HepG2 (cell line): ENCODE data around the gene PRR30. TPM values are rescaled to one million over a fixed set of nuclear protein-coding genes. Genes with fewer than 3 reads are reported as not detected.
A peak's percentile ranks its signal among the peaks of the same experiment; 100 is the strongest.

ENCODE experiments used
- ARHGAP35 ChIP-seq: sonication (generic); formaldehyde crosslinking; IDR thresholded peaks from 2 replicates; pipeline ENCODE4 v1.9.0; 2022; ENCODE audit warnings: mild to moderate bottlenecking, inconsistent platforms, moderate library complexity, missing genetic modification reagents, borderline replicate concordance
- ARNT ChIP-seq: fragments of 450-650 bp; IDR thresholded peaks from 2 replicates; pipeline ENCODE4 v1.6.1; 2017
- ASH2L ChIP-seq: fragments of 300-600, 200-600 bp; sonication (generic); IDR thresholded peaks from 2 replicates; pipeline ENCODE4 v1.7.0; 2017; ENCODE audit warnings: low read depth, mild to moderate bottlenecking, moderate library complexity, mixed read lengths, low read length; ENCODE audit not compliant: insufficient read length
- ATF1 ChIP-seq: IDR thresholded peaks from 2 replicates; pipeline ENCODE4 v1.6.1; 2016; ENCODE audit warnings: mild to moderate bottlenecking, control low read depth
- CREB1 ChIP-seq, 2 experiments: fragments of 450-650 bp in 1 of 2; IDR thresholded peaks; 2 replicates each; pipeline ENCODE4 v1.6.1; 2016 to 2017; ENCODE audit warnings: control low read depth in 1 of 2, mild to moderate bottlenecking in 1 of 2, missing compliant biosample characterization in 1 of 2, missing genetic modification characterization in 1 of 2
- ETV6 ChIP-seq: sonication (generic); formaldehyde crosslinking; conservative IDR thresholded peaks from 2 replicates; pipeline ENCODE4 v1.4.0; 2020; ENCODE audit warnings: missing genetic modification reagents
- HNF1B ChIP-seq: sonication (generic); formaldehyde crosslinking; IDR thresholded peaks from 2 replicates; pipeline ENCODE4 v1.5.1; 2020; ENCODE audit warnings: mild to moderate bottlenecking, moderate library complexity, missing genetic modification reagents
- KMT2A ChIP-seq: sonication (generic); formaldehyde crosslinking; IDR thresholded peaks from 2 replicates; pipeline ENCODE4 v1.4.0; 2020; ENCODE audit warnings: missing genetic modification reagents
- NCOA1 ChIP-seq: sonication (generic); formaldehyde crosslinking; IDR thresholded peaks from 2 replicates; pipeline ENCODE4 v1.9.0; 2021; ENCODE audit warnings: missing genetic modification reagents
- POLR2AphosphoS5 ChIP-seq: IDR thresholded peaks from 2 replicates; pipeline ENCODE4 v1.6.1; 2012; ENCODE audit warnings: low read depth, low read length
- POLR2G ChIP-seq: fragments of 200-400 bp; formaldehyde crosslinking; IDR thresholded peaks from 2 replicates; pipeline ENCODE4 v1.6.1; 2018; ENCODE audit warnings: mild to moderate bottlenecking, low read depth, low read length, moderate library complexity
- REXO4 ChIP-seq: sonication (generic); formaldehyde crosslinking; IDR thresholded peaks from 2 replicates; pipeline ENCODE4 v1.8.0; 2022; ENCODE audit warnings: missing genetic modification reagents, mild to moderate bottlenecking, borderline replicate concordance
- RNF2 ChIP-seq: fragments of 450-650 bp; conservative IDR thresholded peaks from 2 replicates; pipeline ENCODE4 v1.6.1; 2016; ENCODE audit warnings: low read depth
- SIN3B ChIP-seq: fragments of 150-350 bp; IDR thresholded peaks from 2 replicates; pipeline ENCODE4 v1.6.1; 2014; ENCODE audit warnings: low read length
- TBP ChIP-seq: sonication (generic); formaldehyde crosslinking; IDR thresholded peaks from 2 replicates; pipeline ENCODE4 v1.5.0; 2020; ENCODE audit warnings: missing genetic modification reagents
- TERF1 ChIP-seq: sonication (generic); formaldehyde crosslinking; IDR thresholded peaks from 2 replicates; pipeline ENCODE4 v1.8.0; 2022; ENCODE audit warnings: mild to moderate bottlenecking, missing genetic modification reagents, moderate library complexity
- ZBTB1 ChIP-seq: sonication (generic); formaldehyde crosslinking; IDR thresholded peaks from 2 replicates; pipeline ENCODE4 v1.4.0; 2020; ENCODE audit warnings: missing genetic modification reagents, borderline replicate concordance
- ZNF234 ChIP-seq: sonication (generic); formaldehyde crosslinking; conservative IDR thresholded peaks from 2 replicates; pipeline ENCODE4 v1.5.1; 2020; ENCODE audit warnings: mild to moderate bottlenecking, missing genetic modification reagents
- ZNF274 ChIP-seq: sonication (generic); formaldehyde crosslinking; IDR thresholded peaks from 2 replicates; pipeline ENCODE4 v1.5.1; 2020; ENCODE audit warnings: mild to moderate bottlenecking, missing genetic modification reagents
- ZNF33A ChIP-seq: sonication (generic); formaldehyde crosslinking; IDR thresholded peaks from 2 replicates; pipeline ENCODE4 v1.5.1; 2020; ENCODE audit warnings: missing genetic modification reagents, mild to moderate bottlenecking, moderate library complexity, borderline replicate concordance
- ZNF512B ChIP-seq: sonication (generic); formaldehyde crosslinking; IDR thresholded peaks from 2 replicates; pipeline ENCODE4 v1.5.1; 2020; ENCODE audit warnings: missing genetic modification reagents, mild to moderate bottlenecking, borderline replicate concordance
- ZNF562 ChIP-seq: sonication (generic); formaldehyde crosslinking; IDR thresholded peaks from 2 replicates; pipeline ENCODE4 v1.8.0; 2022; ENCODE audit warnings: missing genetic modification reagents, borderline replicate concordance
- ZNF577 ChIP-seq: sonication (generic); formaldehyde crosslinking; IDR thresholded peaks from 2 replicates; pipeline ENCODE4 v1.4.0; 2020; ENCODE audit warnings: mild to moderate bottlenecking, low read depth, missing genetic modification reagents, borderline replicate concordance
- ZNF7 ChIP-seq: IDR thresholded peaks from 2 replicates; pipeline ENCODE4 v1.6.1; 2016; ENCODE audit warnings: missing biosample characterization, missing genetic modification reagents
- ZSCAN25 ChIP-seq: sonication (generic); formaldehyde crosslinking; IDR thresholded peaks from 2 replicates; pipeline ENCODE4 v1.8.0; 2022; ENCODE audit warnings: mild to moderate bottlenecking, missing genetic modification reagents
- polyA plus RNA-seq, 8 experiments: library from polyadenylated mRNA; depleted of rRNA in 3 of 8; stranded (reverse) in 7 of 8; unstranded in 1 of 8; fragments of >200 nt; fragmentation: Illumina TruSeq in 4 of 8; extraction: Trizol in 4 of 8; gene quantifications; 2 replicates each; pipeline versions ENCODE4 v1.2.1 to v1.2.3, GENCODE V29; 2011 to 2016; ENCODE audit warnings: low read depth in 4 of 8, missing spikeins in 1 of 8, mixed read lengths in 1 of 8; ENCODE audit not compliant: insufficient read depth in 1 of 8
- total RNA-seq, 5 experiments: library from RNA; depleted of rRNA; stranded (reverse); fragments of >200 nt; fragmentation: Illumina TruSeq; extraction: Trizol; gene quantifications; 2 replicates each; pipeline ENCODE4 v1.2.3, GENCODE V29; 2016; ENCODE audit warnings: low read depth in 1 of 5

The PRR30 gene
- total and polyA plus RNA-seq, 2 of the 13 experiments (the other 11 are each of a cell fraction or from before 2014, with no cell fraction given): not detected

GRCh38 chr2:27133905-27134780 lies 5.1 kb downstream of the PRR30 start, which contains the start of gene PREB (continued):
- TF ChIP-seq TERF1 (CRISPR knock-in tag) (no peak), CREB1 (IDR thresholded peaks at IDR 0.05) (peak; percentile 75), CREB1 (CRISPR knock-in tag; IDR thresholded peaks at IDR 0.05) (no peak), ZNF274 (CRISPR knock-in tag) (0 out of 2 replicates have a peak, but pooled peaks have one; percentile 21), POLR2G (peak; percentile 93), ZNF512B (CRISPR knock-in tag) (no peak), ZNF562 (CRISPR knock-in tag) (no peak), ZBTB1 (no peak), ZNF234 (0 out of 2 replicates have a peak, but pooled peaks have one; percentile 6), NCOA1 (CRISPR knock-in tag) (peak; percentile 76; the same call in 1 of the 2 replicates), ARNT (no peak), ATF1 (CRISPR knock-in tag) (no peak), HNF1B (CRISPR knock-in tag) (no peak), ZNF7 (CRISPR knock-in tag) (no peak), ARHGAP35 (CRISPR knock-in tag) (no peak; the same call in none of the 2 replicates), REXO4 (CRISPR knock-in tag) (no peak), ZNF577 (CRISPR knock-in tag) (peak; percentile 61; the same call in 1 of the 2 replicates), ZNF33A (CRISPR knock-in tag) (no peak), POLR2AphosphoS5 (peak; percentile 97), SIN3B (0 out of 2 replicates have a peak, but pooled peaks have one; percentile 26), ETV6 (CRISPR knock-in tag) (no peak), KMT2A (CRISPR knock-in tag) (peak; percentile 77; the same call in 1 of the 2 replicates), TBP (CRISPR knock-in tag) (no peak), RNF2 (0 out of 2 replicates have a peak, but pooled peaks have one; percentile 27), ASH2L (peak; percentile 83), ZSCAN25 (CRISPR knock-in tag) (peak; percentile 23; the same call in 1 of the 2 replicates)
